IMR-90 (cell line): ENCODE results near the gene RALGAPA1. TPM values are rescaled to one million over a fixed set of nuclear protein-coding genes. Genes with fewer than 3 reads are reported as not detected.

Experiments
- ATAC-seq: fragments of 200-7000 bp; cut with Tn5 transposase; 2 replicates; pipeline ENCODE4 v1.9.1; 2020; ENCODE audit warnings: low read depth, mild to moderate bottlenecking, moderate library complexity
- BruUV-seq: library from RNA; stranded (reverse); fragments of 400-500 nt; replicated peaks from 2 replicates; lab custom pipeline; 2021; lab: Mats Ljungman, UMichigan
- CTCF ChIA-PET: fragments of 300-600 bp; formaldehyde crosslinking; extraction: SDS; loops from one replicate; lab custom pipeline; 2021; ENCODE audit warnings: antibody characterized with exemption; lab: Yijun Ruan, JAX
- POLR2A ChIA-PET: fragments of 300-600 bp; sonication (Branson Sonifier 250); formaldehyde crosslinking; loops from one replicate; lab custom pipeline; 2022; ENCODE audit warnings: antibody characterized with exemption; ENCODE audit not compliant: unreplicated experiment; lab: Charles Lee
- DNase-seq: peaks from one replicate; pipeline ENCODE4 v3.0.0; 2013
- H2AFZ ChIP-seq: replicated peaks from 2 replicates; pipeline ENCODE3; 2013; ENCODE audit warnings: low read length, mild to moderate bottlenecking; ENCODE audit not compliant: poor library complexity
- H2AK5ac ChIP-seq: 2 replicates; pipeline ENCODE4 v1.6.1; 2013; ENCODE audit warnings: low read depth, low read length, inconsistent platforms
- H2AK9ac ChIP-seq: replicated peaks from 2 replicates; pipeline ENCODE3; 2013; ENCODE audit warnings: mild to moderate bottlenecking, low read depth, low read length, moderate library complexity; ENCODE audit not compliant: poor library complexity
- H2BK120ac ChIP-seq: 2 replicates; pipeline ENCODE4 v1.6.1; 2013; ENCODE audit warnings: low read depth, low read length, inconsistent platforms
- H2BK15ac ChIP-seq: 3 replicates; pipeline ENCODE4 v1.6.1; 2013; ENCODE audit warnings: low read depth, low read length, inconsistent platforms
- H2BK20ac ChIP-seq: 2 replicates; pipeline ENCODE4 v1.6.1; 2013; ENCODE audit warnings: low read depth, mild to moderate bottlenecking, inconsistent platforms, low read length, moderate library complexity
- H2BK5ac ChIP-seq: 2 replicates; pipeline ENCODE4 v1.6.1; 2013; ENCODE audit warnings: mild to moderate bottlenecking, low read depth, low read length, inconsistent platforms; ENCODE audit not compliant: poor library complexity, severe bottlenecking
- H3K14ac ChIP-seq: replicated peaks from 2 replicates; pipeline ENCODE4 v1.6.1; 2013; ENCODE audit warnings: low read depth, low read length, inconsistent platforms
- H3K18ac ChIP-seq: 2 replicates; pipeline ENCODE4 v1.6.1; 2013; ENCODE audit warnings: low read depth, low read length, control low read depth
- H3K23ac ChIP-seq: 2 replicates; pipeline ENCODE4 v1.6.1; 2013; ENCODE audit warnings: low read depth, low read length, inconsistent platforms
- H3K27ac ChIP-seq: 2 replicates; pipeline ENCODE4 v1.5.1; 2013; ENCODE audit warnings: mild to moderate bottlenecking, control low read depth, low read length; ENCODE audit not compliant: insufficient read depth
- H3K27me3 ChIP-seq: 2 replicates; pipeline ENCODE4 v1.6.1; 2013; ENCODE audit warnings: low read length; ENCODE audit not compliant: control insufficient read depth, insufficient read depth
- H3K36me3 ChIP-seq: 2 replicates; pipeline ENCODE4 v1.6.1; 2013; ENCODE audit warnings: low read length, mixed read lengths; ENCODE audit not compliant: control insufficient read depth, insufficient read depth
- H3K4ac ChIP-seq: 2 replicates; pipeline ENCODE4 v1.6.1; 2013; ENCODE audit warnings: low read depth, low read length, inconsistent platforms
- H3K4me1 ChIP-seq: 2 replicates; pipeline ENCODE4 v1.6.1; 2013; ENCODE audit warnings: low read length, mixed read lengths; ENCODE audit not compliant: control insufficient read depth, insufficient read depth
- H3K4me2 ChIP-seq: 2 replicates; pipeline ENCODE4 v1.6.1; 2013; ENCODE audit warnings: low read depth, mild to moderate bottlenecking, control low read depth, low read length, moderate library complexity
- H3K4me3 ChIP-seq: 2 replicates; pipeline ENCODE4 v1.5.1; 2013; ENCODE audit warnings: low read depth, mild to moderate bottlenecking, control low read depth, low read length, moderate library complexity; ENCODE audit not compliant: insufficient read depth
- H3K56ac ChIP-seq: 2 replicates; pipeline ENCODE4 v1.6.1; 2013; ENCODE audit warnings: low read length, inconsistent platforms; ENCODE audit not compliant: insufficient read depth; ENCODE audit errors: extremely low read depth
- H3K79me1 ChIP-seq, 2 experiments: 2 replicates each; pipeline ENCODE4 v1.6.1; 2013; ENCODE audit warnings: low read length in 2 of 2, inconsistent platforms in 1 of 2, low read depth in 1 of 2
- H3K9ac ChIP-seq: 2 replicates; pipeline ENCODE4 v1.6.1; 2013; ENCODE audit warnings: low read depth, low read length, control low read depth
- H3K9me1 ChIP-seq: 2 replicates; pipeline ENCODE4 v1.6.1; 2013; ENCODE audit warnings: low read length, inconsistent platforms; ENCODE audit not compliant: insufficient read depth
- H3K9me3 ChIP-seq: 2 replicates; pipeline ENCODE4 v1.6.1; 2013; ENCODE audit warnings: low read length; ENCODE audit not compliant: control insufficient read depth, insufficient read depth
- H4K20me1 ChIP-seq: 2 replicates; pipeline ENCODE4 v1.6.1; 2013; ENCODE audit warnings: low read length, inconsistent platforms; ENCODE audit not compliant: insufficient read depth
- H4K5ac ChIP-seq: 2 replicates; pipeline ENCODE4 v1.6.1; 2013; ENCODE audit warnings: mild to moderate bottlenecking, low read depth, low read length, control low read depth
- H4K8ac ChIP-seq, 2 experiments: 2 replicates each; pipeline ENCODE4 v1.6.1; 2013; ENCODE audit warnings: low read depth in 2 of 2, low read length in 2 of 2, control low read depth in 1 of 2, inconsistent platforms in 1 of 2
- H4K91ac ChIP-seq: 2 replicates; pipeline ENCODE4 v1.6.1; 2013; ENCODE audit warnings: low read depth, low read length, inconsistent platforms; ENCODE audit not compliant: insufficient read depth
- BHLHE40 ChIP-seq: fragments of 150-350 bp; IDR thresholded peaks from 2 replicates; pipeline ENCODE4 v1.6.1; 2016; ENCODE audit warnings: mild to moderate bottlenecking, low read depth, low read length
- CEBPB ChIP-seq: IDR thresholded peaks from 2 replicates; pipeline ENCODE4 v1.6.1; 2012; ENCODE audit warnings: low read depth, low read length, improper control_type of control experiment
- CHD1 ChIP-seq: IDR thresholded peaks from 2 replicates; pipeline ENCODE4 v1.6.1; 2012; ENCODE audit warnings: low read depth, low read length, improper control_type of control experiment
- CTCF ChIP-seq: conservative IDR thresholded peaks from 2 replicates; pipeline ENCODE4 v1.5.1; 2012; ENCODE audit warnings: mild to moderate bottlenecking, low read depth, low read length, improper control_type of control experiment
- ELK1 ChIP-seq: fragments of 150-350 bp; IDR thresholded peaks from 2 replicates; pipeline ENCODE4 v1.6.1; 2016; ENCODE audit warnings: low read depth, mild to moderate bottlenecking, low read length, moderate library complexity, borderline replicate concordance
- FOS ChIP-seq: fragments of 150-350 bp; IDR thresholded peaks from 2 replicates; pipeline ENCODE4 v1.6.1; 2016; ENCODE audit warnings: low read depth, low read length
- MAFK ChIP-seq: IDR thresholded peaks from 2 replicates; pipeline ENCODE4 v1.6.1; 2012; ENCODE audit warnings: low read depth, low read length, improper control_type of control experiment
- MAZ ChIP-seq: IDR thresholded peaks from 2 replicates; pipeline ENCODE4 v1.6.1; 2012; ENCODE audit warnings: low read depth, mild to moderate bottlenecking, low read length, improper control_type of control experiment, moderate library complexity, borderline replicate concordance
- MXI1 ChIP-seq: IDR thresholded peaks from 2 replicates; pipeline ENCODE4 v1.6.1; 2012; ENCODE audit warnings: low read depth, mild to moderate bottlenecking, low read length, moderate library complexity, borderline replicate concordance
- NFE2L2 ChIP-seq: fragments of 150-350 bp; IDR thresholded peaks from 2 replicates; pipeline ENCODE4 v1.6.1; 2016; ENCODE audit warnings: low read depth, mild to moderate bottlenecking, low read length
- POLR2A ChIP-seq: IDR thresholded peaks from 2 replicates; pipeline ENCODE4 v1.6.1; 2012; ENCODE audit warnings: mild to moderate bottlenecking, low read depth, low read length
- RAD21 ChIP-seq: IDR thresholded peaks from 2 replicates; pipeline ENCODE4 v1.6.1; 2012; ENCODE audit warnings: low read length, improper control_type of control experiment
- RCOR1 ChIP-seq: IDR thresholded peaks from 2 replicates; pipeline ENCODE4 v1.6.1; 2012; ENCODE audit warnings: mild to moderate bottlenecking, low read length, improper control_type of control experiment; ENCODE audit not compliant: insufficient replicate concordance
- RFX5 ChIP-seq: IDR thresholded peaks from 2 replicates; pipeline ENCODE4 v1.8.0; 2012; ENCODE audit warnings: low read depth, mild to moderate bottlenecking, low read length, moderate library complexity
- SMC3 ChIP-seq: fragments of 150-350 bp; IDR thresholded peaks from 2 replicates; pipeline ENCODE4 v1.6.1; 2016; ENCODE audit warnings: low read depth, mild to moderate bottlenecking, antibody characterized with exemption, low read length, moderate library complexity
- USF2 ChIP-seq: fragments of 150-350 bp; IDR thresholded peaks from 2 replicates; pipeline ENCODE4 v1.6.1; 2017; ENCODE audit warnings: mild to moderate bottlenecking, antibody characterized with exemption, low read length, low read depth
- dilution Hi-C: fragments of 300-500 bp; cut with HindIII; formaldehyde crosslinking; loops from one replicate; pipeline ENCODE4 v1.14.3; 2018; ENCODE audit warnings: low sequenced_read_pairs; ENCODE audit not compliant: unreplicated experiment
- in situ Hi-C: fragments of 300-500 bp; cut with MboI; formaldehyde crosslinking; loops from 3 replicates; pipeline ENCODE4 v1.14.3; 2019; ENCODE audit warnings: low sequenced_read_pairs, inconsistent platforms, mixed read lengths
- intact Hi-C: fragments of 100-400 bp; cut with micrococcal nuclease; formaldehyde crosslinking; loops from 2 replicates; pipeline ENCODE4 v1.10.0; 2022
- polyA plus RNA-seq, 3 experiments: library from polyadenylated mRNA; depleted of rRNA; stranded (reverse); fragments of >200 nt; gene quantifications; 2 replicates each; pipeline ENCODE4 v1.2.3, GENCODE V29; 2012; ENCODE audit warnings: low replicate concordance in 1 of 3
- total RNA-seq: library from RNA; depleted of rRNA; stranded (reverse); fragments of >200 nt; gene quantifications from 2 replicates; pipeline ENCODE4 v1.2.3, GENCODE V29; 2012

RALGAPA1 gene
- total and polyA plus RNA-seq, 2 of the 4 experiments (the other 2 are of a cell fraction): 5.1 to 25.6 TPM

DNA sequence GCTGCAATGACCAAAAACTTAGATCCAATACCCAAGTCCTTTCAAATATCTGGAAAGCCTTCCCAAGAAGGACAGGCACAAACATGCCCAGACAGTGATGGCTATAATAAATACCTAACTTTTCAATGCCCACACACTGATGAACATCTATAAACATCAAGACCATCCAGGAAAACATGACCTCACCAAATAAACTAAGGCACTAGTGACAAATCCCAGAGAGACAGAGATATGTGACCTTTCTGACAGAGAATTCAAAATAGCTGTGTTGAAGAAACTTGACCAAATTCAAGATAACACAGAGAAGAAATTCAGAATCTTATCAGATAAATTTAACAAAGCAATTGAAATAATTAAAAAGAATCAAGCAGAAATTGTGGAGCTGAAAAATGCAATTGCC, 313.8 kb downstream of the RALGAPA1 start:
- no peak overlapping the region for H3K14ac ChIP-seq
- no peak overlapping the region for H2BK5ac ChIP-seq
- H3K36me3 ChIP-seq: no peaks in the 10 kb centered on the region
- in situ Hi-C loops: no loop called here
- H3K18ac ChIP-seq: no peak overlapping the region
- BruUV-seq: no TSS peak
- H3K23ac ChIP-seq: no peak overlapping the region
- H2BK20ac ChIP-seq: no peak overlapping the region
- H2AFZ ChIP-seq: no peak overlapping the region
- no peak overlapping the region for H2AK9ac ChIP-seq
- no peak for DNase-seq
- no peak overlapping the region for H3K56ac ChIP-seq
- H3K4me3 ChIP-seq: no peak overlapping the region
- H3K4me1 ChIP-seq: no peaks in the 10 kb centered on the region
- H3K27me3 ChIP-seq: no peaks in the 10 kb centered on the region
- no peak for ATAC-seq
- H3K79me1 ChIP-seq: no peaks in the 10 kb centered on the region
- no peak overlapping the region for H3K27ac ChIP-seq
- dilution Hi-C loops: no loop called here
- POLR2A ChIA-PET: no interaction called here
- H3K4ac ChIP-seq: no peak overlapping the region
- no peak overlapping the region for H2BK120ac ChIP-seq
- H3K9me1 ChIP-seq: no peaks in the 10 kb centered on the region
- H4K5ac ChIP-seq: no peak overlapping the region
- peaks cover 5% of the 10 kb centered on the region for H3K9me3 ChIP-seq
- TF ChIP-seq MAZ: no peak
- no peak for TF ChIP-seq RAD21
- no peak for TF ChIP-seq RCOR1
- no peak for TF ChIP-seq FOS
- TF ChIP-seq POLR2A: no peak
- no peak for TF ChIP-seq RFX5
- TF ChIP-seq NFE2L2: no peak
- TF ChIP-seq USF2: no peak
- no peak for TF ChIP-seq CHD1
- no peak for TF ChIP-seq CTCF
- no peak for TF ChIP-seq ELK1
- TF ChIP-seq BHLHE40: no peak
- TF ChIP-seq CEBPB: no peak
- TF ChIP-seq MXI1: no peak
- no peak for TF ChIP-seq MAFK
- no peak for TF ChIP-seq SMC3
- H4K8ac ChIP-seq: no peak overlapping the region
- H2BK15ac ChIP-seq: no peak overlapping the region
- no peaks in the 10 kb centered on the region; the same call in 1 of the 2 replicates for H4K20me1 ChIP-seq
- H3K4me2 ChIP-seq: no peak overlapping the region
- H4K91ac ChIP-seq: no peak overlapping the region
- CTCF ChIA-PET: interaction anchor here (0.6 kb wide), 1 partner anchor 55 kb away, joined by 3 read pairs; no protein-coding TSS in a partner anchor
- intact Hi-C loops: no loop called here
- no peak overlapping the region for H3K9ac ChIP-seq
- H2AK5ac ChIP-seq: no peak overlapping the region
